Stomach smooth muscle (tissue), 2 donors: ENCODE measurements around the gene AJM1.

ENCODE experiments used
- H3K27ac ChIP-seq: one replicate; pipeline ENCODE4 v1.7.0; 2013; ENCODE audit warnings: mild to moderate bottlenecking, low read length, inconsistent platforms
- H3K27me3 ChIP-seq, 2 donors: one replicate each; pipeline ENCODE4 v1.7.0; 2013; ENCODE audit warnings: low read length in 2 of 2; ENCODE audit not compliant: insufficient read depth in 2 of 2, control insufficient read depth in 1 of 2
- H3K36me3 ChIP-seq, 2 donors: one replicate each; pipeline ENCODE4 v1.7.0; 2013; ENCODE audit warnings: low read length in 2 of 2; ENCODE audit not compliant: control insufficient read depth in 2 of 2, insufficient read depth in 2 of 2
- H3K4me1 ChIP-seq: one replicate; pipeline ENCODE4 v1.7.0; 2013; ENCODE audit warnings: low read length; ENCODE audit not compliant: control insufficient read depth, insufficient read depth
- H3K4me3 ChIP-seq, 2 donors: one replicate each; pipeline ENCODE4 v1.7.0; 2013; ENCODE audit warnings: low read length in 2 of 2
- H3K9ac ChIP-seq, 2 donors: one replicate each; pipeline ENCODE4 v1.7.0; 2013; ENCODE audit warnings: low read length in 2 of 2, mild to moderate bottlenecking in 1 of 2
- H3K9me3 ChIP-seq, 2 donors: one replicate each; pipeline ENCODE4 v1.7.0; 2013; ENCODE audit warnings: low read length in 2 of 2; ENCODE audit not compliant: control insufficient read depth in 2 of 2
- donor health status: healthy.
- donor health status: Pancreatic carcinoma.

Gene AJM1

GRCh38 chr9:136808806-136809158 is 33.5 kb upstream of the AJM1 start:
- peaks cover 31% of the 10 kb centered on the region for H3K4me1 ChIP-seq
- no peaks in the 10 kb centered on the region for H3K9me3 ChIP-seq
- peak overlapping the region; percentile 60 to 70 for H3K9ac ChIP-seq
- peak overlapping the region; percentile 65 to 87 for H3K4me3 ChIP-seq
- no peak overlapping the region for H3K27ac ChIP-seq
- peaks cover 6 to 7% of the 10 kb centered on the region in 2 donors for H3K36me3 ChIP-seq
- H3K27me3 ChIP-seq = no peaks in the 10 kb centered on the region

- H3K27me3 ChIP-seq = no peaks in the 10 kb centered on the region
- H3K4me3 ChIP-seq = no peak overlapping the region
- peaks cover 7 to 8% of the 10 kb centered on the region in 2 donors for H3K36me3 ChIP-seq
- no peak overlapping the region for H3K27ac ChIP-seq
- H3K9me3 ChIP-seq = no peaks in the 10 kb centered on the region
- no peak overlapping the region for H3K9ac ChIP-seq
- H3K4me1 ChIP-seq = peaks cover 4% of the 10 kb centered on the region
Observed at GRCh38 chr9:136814725-136815421, 27.4 kb upstream of the AJM1 start.

- Histone ChIP-seq H3K27ac (no peak overlapping the region), H3K4me1 (no peaks in the 10 kb centered on the region)
Observed at GRCh38 chr9:136815422-136815782, 26.9 kb upstream of the AJM1 start.

GRCh38 chr9:136820971-136821825 is 21.1 kb upstream of the AJM1 start:
- Histone ChIP-seq H3K4me1 (peaks cover 15% of the 10 kb centered on the region), H3K4me3 (peak overlapping the region; percentile 49 to 62), H3K9me3 (no peaks in the 10 kb centered on the region), H3K27ac (no peak overlapping the region), H3K27me3 (no peaks in the 10 kb centered on the region), H3K9ac (peak overlapping the region; percentile 29 to 41), H3K36me3 (peaks cover 7 to 20% of the 10 kb centered on the region in 2 donors)

More at GRCh38 chr9:136815422-136815782, 26.9 kb upstream of the AJM1 start:
- no peak overlapping the region for H3K4me3 ChIP-seq
- no peaks in the 10 kb centered on the region for H3K27me3 ChIP-seq
- no peak overlapping the region for H3K9ac ChIP-seq
- no peaks in the 10 kb centered on the region for H3K9me3 ChIP-seq
- peaks cover 4 to 5% of the 10 kb centered on the region in 2 donors for H3K36me3 ChIP-seq

- H3K27me3 ChIP-seq = no peaks in the 10 kb centered on the region
- H3K9ac ChIP-seq = no peak overlapping the region
- H3K4me3 ChIP-seq = peak overlapping the region in 1 of 2 donors; percentile 62
- H3K36me3 ChIP-seq = peaks cover 9 to 25% of the 10 kb centered on the region in 2 donors
- peaks cover 15% of the 10 kb centered on the region for H3K4me1 ChIP-seq
- no peak overlapping the region for H3K27ac ChIP-seq
- H3K9me3 ChIP-seq = no peaks in the 10 kb centered on the region
Observed at GRCh38 chr9:136821826-136822544, 20.3 kb upstream of the AJM1 start.

- Histone ChIP-seq H3K4me1 (peaks cover 15% of the 10 kb centered on the region), H3K27me3 (no peaks in the 10 kb centered on the region), H3K27ac (no peak overlapping the region), H3K36me3 (peaks cover 9 to 27% of the 10 kb centered on the region in 2 donors), H3K4me3 (no peak overlapping the region), H3K9ac (no peak overlapping the region), H3K9me3 (no peaks in the 10 kb centered on the region)
Observed at GRCh38 chr9:136823136-136824046, 18.9 kb upstream of the AJM1 start.

- Histone ChIP-seq H3K4me3 (no peak overlapping the region), H3K4me1 (peaks cover 15% of the 10 kb centered on the region), H3K27ac (no peak overlapping the region), H3K27me3 (no peaks in the 10 kb centered on the region), H3K36me3 (peaks cover 14 to 39% of the 10 kb centered on the region in 2 donors), H3K9ac (no peak overlapping the region), H3K9me3 (no peaks in the 10 kb centered on the region)
Observed at GRCh38 chr9:136824496-136825225, 17.6 kb upstream of the AJM1 start.

- Histone ChIP-seq H3K9me3 (no peaks in the 10 kb centered on the region), H3K4me1 (peaks cover 15% of the 10 kb centered on the region), H3K27me3 (no peaks in the 10 kb centered on the region), H3K36me3 (peaks cover 22 to 46% of the 10 kb centered on the region in 2 donors), H3K4me3 (no peak overlapping the region), H3K27ac (no peak overlapping the region), H3K9ac (no peak overlapping the region)
Observed at GRCh38 chr9:136825295-136826187, 16.7 kb upstream of the AJM1 start.

- H3K27ac ChIP-seq = no peak overlapping the region
- H3K27me3 ChIP-seq = no peaks in the 10 kb centered on the region
- no peak overlapping the region for H3K9ac ChIP-seq
- H3K9me3 ChIP-seq = no peaks in the 10 kb centered on the region
- H3K36me3 ChIP-seq = peaks cover 27 to 51% of the 10 kb centered on the region in 2 donors
- no peak overlapping the region for H3K4me3 ChIP-seq
- peaks cover 9% of the 10 kb centered on the region for H3K4me1 ChIP-seq
Observed at GRCh38 chr9:136826188-136826541, 16.1 kb upstream of the AJM1 start.
